ENCODE data around the gene ADCY9. TPM values are rescaled to one million over a fixed set of nuclear protein-coding genes. Genes with fewer than 3 reads are reported as not detected.

Gene ADCY9
- total and polyA plus RNA-seq, 2 experiments from 2014 or later = 2.2 to 18.3 TPM

GRCh38 chr16:3987231-3987630 is 129.0 kb downstream of the ADCY9 start:
- Mint-ChIP-seq H3K4me1 (peaks cover 6% of the 10 kb centered on the region; the same call in 2 of the 3 replicates), H3K27ac (no peak overlapping the region), H3K9me3 (no peaks in the 10 kb centered on the region), H3K4me3 (no peak overlapping the region), H3K36me3 (ENCODE audit: low read depth) (no peaks in the 10 kb centered on the region), H3K27me3 (ENCODE audit: insufficient read depth, low read depth, poor library complexity) (peaks cover 7% of the 10 kb centered on the region)
- TF ChIP-seq, protein P1, sequence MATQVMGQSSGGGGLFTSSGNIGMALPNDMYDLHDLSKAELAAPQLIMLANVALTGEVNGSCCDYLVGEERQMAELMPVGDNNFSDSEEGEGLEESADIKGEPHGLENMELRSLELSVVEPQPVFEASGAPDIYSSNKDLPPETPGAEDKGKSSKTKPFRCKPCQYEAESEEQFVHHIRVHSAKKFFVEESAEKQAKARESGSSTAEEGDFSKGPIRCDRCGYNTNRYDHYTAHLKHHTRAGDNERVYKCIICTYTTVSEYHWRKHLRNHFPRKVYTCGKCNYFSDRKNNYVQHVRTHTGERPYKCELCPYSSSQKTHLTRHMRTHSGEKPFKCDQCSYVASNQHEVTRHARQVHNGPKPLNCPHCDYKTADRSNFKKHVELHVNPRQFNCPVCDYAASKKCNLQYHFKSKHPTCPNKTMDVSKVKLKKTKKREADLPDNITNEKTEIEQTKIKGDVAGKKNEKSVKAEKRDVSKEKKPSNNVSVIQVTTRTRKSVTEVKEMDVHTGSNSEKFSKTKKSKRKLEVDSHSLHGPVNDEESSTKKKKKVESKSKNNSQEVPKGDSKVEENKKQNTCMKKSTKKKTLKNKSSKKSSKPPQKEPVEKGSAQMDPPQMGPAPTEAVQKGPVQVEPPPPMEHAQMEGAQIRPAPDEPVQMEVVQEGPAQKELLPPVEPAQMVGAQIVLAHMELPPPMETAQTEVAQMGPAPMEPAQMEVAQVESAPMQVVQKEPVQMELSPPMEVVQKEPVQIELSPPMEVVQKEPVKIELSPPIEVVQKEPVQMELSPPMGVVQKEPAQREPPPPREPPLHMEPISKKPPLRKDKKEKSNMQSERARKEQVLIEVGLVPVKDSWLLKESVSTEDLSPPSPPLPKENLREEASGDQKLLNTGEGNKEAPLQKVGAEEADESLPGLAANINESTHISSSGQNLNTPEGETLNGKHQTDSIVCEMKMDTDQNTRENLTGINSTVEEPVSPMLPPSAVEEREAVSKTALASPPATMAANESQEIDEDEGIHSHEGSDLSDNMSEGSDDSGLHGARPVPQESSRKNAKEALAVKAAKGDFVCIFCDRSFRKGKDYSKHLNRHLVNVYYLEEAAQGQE (IDR thresholded peaks at IDR 0.05; ENCODE audit: unreplicated experiment) = no peak
- TF ChIP-seq ETS1 (IDR thresholded peaks at IDR 0.05) = no peak
- no peak for TF ChIP-seq STAT1 (IDR thresholded peaks at IDR 0.05; ENCODE audit: unreplicated experiment)
- no peak for TF ChIP-seq CREB1 (CRISPR knock-in tag; IDR thresholded peaks at IDR 0.05; ENCODE audit: low read depth)
- TF ChIP-seq, protein P2, sequence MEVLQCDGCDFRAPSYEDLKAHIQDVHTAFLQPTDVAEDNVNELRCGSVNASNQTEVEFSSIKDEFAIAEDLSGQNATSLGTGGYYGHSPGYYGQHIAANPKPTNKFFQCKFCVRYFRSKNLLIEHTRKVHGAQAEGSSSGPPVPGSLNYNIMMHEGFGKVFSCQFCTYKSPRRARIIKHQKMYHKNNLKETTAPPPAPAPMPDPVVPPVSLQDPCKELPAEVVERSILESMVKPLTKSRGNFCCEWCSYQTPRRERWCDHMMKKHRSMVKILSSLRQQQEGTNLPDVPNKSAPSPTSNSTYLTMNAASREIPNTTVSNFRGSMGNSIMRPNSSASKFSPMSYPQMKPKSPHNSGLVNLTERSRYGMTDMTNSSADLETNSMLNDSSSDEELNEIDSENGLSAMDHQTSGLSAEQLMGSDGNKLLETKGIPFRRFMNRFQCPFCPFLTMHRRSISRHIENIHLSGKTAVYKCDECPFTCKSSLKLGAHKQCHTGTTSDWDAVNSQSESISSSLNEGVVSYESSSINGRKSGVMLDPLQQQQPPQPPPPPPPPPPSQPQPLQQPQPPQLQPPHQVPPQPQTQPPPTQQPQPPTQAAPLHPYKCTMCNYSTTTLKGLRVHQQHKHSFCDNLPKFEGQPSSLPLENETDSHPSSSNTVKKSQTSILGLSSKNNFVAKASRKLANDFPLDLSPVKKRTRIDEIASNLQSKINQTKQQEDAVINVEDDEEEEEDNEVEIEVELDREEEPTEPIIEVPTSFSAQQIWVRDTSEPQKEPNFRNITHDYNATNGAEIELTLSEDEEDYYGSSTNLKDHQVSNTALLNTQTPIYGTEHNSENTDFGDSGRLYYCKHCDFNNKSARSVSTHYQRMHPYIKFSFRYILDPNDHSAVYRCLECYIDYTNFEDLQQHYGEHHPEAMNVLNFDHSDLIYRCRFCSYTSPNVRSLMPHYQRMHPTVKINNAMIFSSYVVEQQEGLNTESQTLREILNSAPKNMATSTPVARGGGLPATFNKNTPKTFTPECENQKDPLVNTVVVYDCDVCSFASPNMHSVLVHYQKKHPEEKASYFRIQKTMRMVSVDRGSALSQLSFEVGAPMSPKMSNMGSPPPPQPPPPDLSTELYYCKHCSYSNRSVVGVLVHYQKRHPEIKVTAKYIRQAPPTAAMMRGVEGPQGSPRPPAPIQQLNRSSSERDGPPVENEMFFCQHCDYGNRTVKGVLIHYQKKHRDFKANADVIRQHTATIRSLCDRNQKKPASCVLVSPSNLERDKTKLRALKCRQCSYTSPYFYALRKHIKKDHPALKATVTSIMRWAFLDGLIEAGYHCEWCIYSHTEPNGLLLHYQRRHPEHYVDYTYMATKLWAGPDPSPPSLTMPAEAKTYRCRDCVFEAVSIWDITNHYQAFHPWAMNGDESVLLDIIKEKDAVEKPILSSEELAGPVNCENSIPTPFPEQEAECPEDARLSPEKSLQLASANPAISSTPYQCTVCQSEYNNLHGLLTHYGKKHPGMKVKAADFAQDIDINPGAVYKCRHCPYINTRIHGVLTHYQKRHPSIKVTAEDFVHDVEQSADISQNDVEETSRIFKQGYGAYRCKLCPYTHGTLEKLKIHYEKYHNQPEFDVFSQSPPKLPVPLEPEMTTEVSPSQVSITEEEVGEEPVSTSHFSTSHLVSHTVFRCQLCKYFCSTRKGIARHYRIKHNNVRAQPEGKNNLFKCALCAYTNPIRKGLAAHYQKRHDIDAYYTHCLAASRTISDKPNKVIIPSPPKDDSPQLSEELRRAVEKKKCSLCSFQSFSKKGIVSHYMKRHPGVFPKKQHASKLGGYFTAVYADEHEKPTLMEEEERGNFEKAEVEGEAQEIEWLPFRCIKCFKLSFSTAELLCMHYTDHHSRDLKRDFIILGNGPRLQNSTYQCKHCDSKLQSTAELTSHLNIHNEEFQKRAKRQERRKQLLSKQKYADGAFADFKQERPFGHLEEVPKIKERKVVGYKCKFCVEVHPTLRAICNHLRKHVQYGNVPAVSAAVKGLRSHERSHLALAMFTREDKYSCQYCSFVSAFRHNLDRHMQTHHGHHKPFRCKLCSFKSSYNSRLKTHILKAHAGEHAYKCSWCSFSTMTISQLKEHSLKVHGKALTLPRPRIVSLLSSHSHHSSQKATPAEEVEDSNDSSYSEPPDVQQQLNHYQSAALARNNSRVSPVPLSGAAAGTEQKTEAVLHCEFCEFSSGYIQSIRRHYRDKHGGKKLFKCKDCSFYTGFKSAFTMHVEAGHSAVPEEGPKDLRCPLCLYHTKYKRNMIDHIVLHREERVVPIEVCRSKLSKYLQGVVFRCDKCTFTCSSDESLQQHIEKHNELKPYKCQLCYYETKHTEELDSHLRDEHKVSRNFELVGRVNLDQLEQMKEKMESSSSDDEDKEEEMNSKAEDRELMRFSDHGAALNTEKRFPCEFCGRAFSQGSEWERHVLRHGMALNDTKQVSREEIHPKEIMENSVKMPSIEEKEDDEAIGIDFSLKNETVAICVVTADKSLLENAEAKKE (CRISPR knock-in tag; IDR thresholded peaks at IDR 0.05) = no peak
- no peak for TF ChIP-seq EZH2phosphoT487 (IDR thresholded peaks at IDR 0.05; ENCODE audit: unreplicated experiment)
- TF ChIP-seq NANOG (IDR thresholded peaks at IDR 0.05; ENCODE audit: borderline replicate concordance) = no peak
- no peak for TF ChIP-seq CTCF (conservative IDR thresholded peaks at IDR 0.05; ENCODE audit: low read depth in 2 of 2)
- ATAC-seq (no peak), DNase-seq (ENCODE audit: low spot score) (no peak)
- Histone ChIP-seq H4K20me1 (replicated peaks; ENCODE audit: insufficient read depth) (no peaks in the 10 kb centered on the region), H3K27me3 (ENCODE audit: insufficient read depth) (no peaks in the 10 kb centered on the region), H3F3A (replicated peaks; ENCODE audit: low read depth) (0 out of 2 replicates have a peak, but pooled peaks cover 3% of the 10 kb centered on the region), H2AFZ (no peak overlapping the region), H3K4me3 (no peak overlapping the region), H3K36me3 (ENCODE audit: insufficient read depth) (no peaks in the 10 kb centered on the region), H3K27ac (ENCODE audit: low read depth) (no peak overlapping the region), H3K9me2 (ENCODE audit: insufficient read depth) (no peaks in the 10 kb centered on the region), H3K4me1 (ENCODE audit: insufficient read depth) (no peaks in the 10 kb centered on the region), H3K79me2 (replicated peaks; ENCODE audit: insufficient read depth) (no peaks in the 10 kb centered on the region), H3K4me2 (no peak overlapping the region)

Data from GM23338 (cell line).